Ovary (tissue), 9 donors: ENCODE measurements around the gene ROBO4. TPM values are rescaled to one million over a fixed set of nuclear protein-coding genes. Genes with fewer than 3 reads are reported as not detected.
A peak's percentile ranks its signal among the peaks of the same experiment; 100 is the strongest.

Experiments
- DNase-seq, 5 donors: peaks; one replicate each; pipeline ENCODE4 v3.0.0-alpha.2; 2019 to 2020
- H3K27ac ChIP-seq, 2 donors: fragments of 200-600 bp; one replicate each; pipeline versions ENCODE4 v1.5.1 to v1.8.0; 2019 to 2022
- H3K27me3 ChIP-seq: fragments of 200-600 bp; one replicate; pipeline ENCODE4 v1.8.0; 2022
- H3K36me3 ChIP-seq: fragments of 200-600 bp; sonication (generic); one replicate; pipeline ENCODE4 v1.5.1; 2019
- H3K4me1 ChIP-seq: one replicate; pipeline ENCODE4 v1.8.1; 2013; ENCODE audit warnings: mild to moderate bottlenecking, moderate library complexity; ENCODE audit not compliant: insufficient read depth
- H3K4me3 ChIP-seq: fragments of 200-600 bp; sonication (generic); one replicate; pipeline ENCODE4 v1.5.1; 2017
- H3K9me3 ChIP-seq, 2 donors: fragments of 200-600 bp in 1 of 2; sonication (generic) in 1 of 2; one replicate each; pipeline versions ENCODE4 v1.5.1 to v1.8.1; 2013 to 2019; ENCODE audit warnings: mild to moderate bottlenecking in 1 of 2, moderate library complexity in 1 of 2
- CTCF ChIP-seq, 3 donors: fragments of 450-650 bp in 2 of 3; fragments of 200-600 bp in 1 of 3; IDR thresholded peaks; one replicate each; pipeline versions ENCODE4 v1.5.1 to v1.8.0; 2016 to 2022; ENCODE audit warnings: antibody characterized with exemption in 3 of 3, mild to moderate bottlenecking in 1 of 3
- EP300 ChIP-seq: sonication (generic); formaldehyde crosslinking; IDR thresholded peaks from one replicate; pipeline ENCODE4 v1.6.1; 2017; ENCODE audit warnings: antibody characterized with exemption
- POLR2A ChIP-seq: fragments of 450-650 bp; IDR thresholded peaks from one replicate; pipeline ENCODE4 v1.6.1; 2017; ENCODE audit warnings: antibody characterized with exemption, mild to moderate bottlenecking, moderate library complexity
- WGBS, 3 donors: extraction: QIAGEN DNeasy Blood & Tissue Kit in 1 of 3; methylation state at CpG; one replicate each; pipeline versions ENCODE4 v1.1.5 to v1.1.7; 2013 to 2017; 5-methylcytosine and 5-hydroxymethylcytosine counted together
- intact Hi-C, 4 donors: fragments of 100-400 bp; cut with DNase I; formaldehyde crosslinking; loops; one replicate each; pipeline versions ENCODE4 v1.11.0 to v1.15.1; 2022 to 2023
- polyA plus RNA-seq, 2 donors: library from polyadenylated mRNA; stranded (reverse); fragments of 200-250 nt in 1 of 2; fragments of 350-450 nt in 1 of 2; fragmentation: Illumina TruSeq in 1 of 2; extraction: RNeasy Lipid Tissue Mini Kit (QIAGEN cat#74804) in 1 of 2; gene quantifications; one replicate each; pipeline ENCODE4 v1.2.3, GENCODE V29; 2013 to 2014
- total RNA-seq, 7 donors: library from RNA; depleted of rRNA in 2 of 7; stranded (reverse); fragments of >200 nt in 2 of 7; fragmentation: NEBNext Ultra II Directional in 3 of 7; extraction: Animal tissue kit (Norgen Biotek cat#: 25700) in 3 of 7; gene quantifications; one replicate each; pipeline versions ENCODE4 v1.1.0 to v1.2.4, GENCODE V29; 2016 to 2023
- donor health status: DM: no; HTN: no; CAD: no; lungs with moderate emphysema.
- donor health status: DM: no; HTN: no; CAD: no.
- donor health status: Bipolar disorder and iron deficiency.
- donor health status: DM: yes; HTN: yes; CAD: no.
- donor health status: DM: no; HTN: no; CAD: no.
- donor health status: DM: yes; HTN: yes; CAD: no.

The ROBO4 gene
- total and polyA plus RNA-seq, 9 donors, result 5.9 to 22.0 (median 10.0) TPM

DNA sequence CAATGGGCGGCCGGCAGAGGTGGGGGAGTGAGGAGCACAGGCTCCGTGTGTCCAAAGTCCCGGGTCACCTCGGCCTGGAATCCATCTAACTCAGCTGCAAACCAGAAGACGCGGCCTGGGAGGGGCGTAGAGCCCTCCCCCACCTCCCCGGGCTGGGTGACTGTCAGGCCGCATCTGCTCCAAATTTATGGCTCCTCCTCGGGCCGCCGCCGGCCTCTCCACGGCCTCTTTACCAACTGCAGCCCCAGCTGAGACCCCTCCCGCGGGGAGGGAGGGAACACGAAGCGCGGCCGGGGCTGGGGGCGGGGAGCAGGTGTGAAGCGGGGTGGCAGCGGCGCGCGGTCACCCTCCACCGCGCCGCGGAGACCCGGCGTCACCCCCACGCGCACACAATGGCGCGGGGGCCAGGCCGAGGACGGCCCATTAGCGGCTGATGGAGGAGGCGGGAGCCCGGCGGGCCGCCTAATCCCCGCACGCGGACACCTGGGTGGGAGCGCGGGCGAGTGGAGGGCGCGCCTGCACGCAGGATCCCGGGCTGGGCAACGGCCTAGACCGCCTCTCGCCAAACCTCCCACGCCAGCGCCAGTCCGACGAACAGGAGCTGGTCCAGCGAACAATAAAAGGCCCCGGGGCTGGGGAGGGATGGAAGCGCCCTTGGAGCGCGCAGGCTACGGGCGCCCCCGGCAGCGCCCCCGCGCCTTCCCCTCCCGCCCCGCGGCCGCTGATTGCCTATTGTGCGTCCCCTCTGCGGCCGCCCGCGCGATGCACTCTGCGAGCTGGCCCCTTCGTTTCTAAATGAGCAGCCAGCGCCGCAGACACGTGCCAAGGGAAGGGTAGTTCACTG lies 58.3 kb downstream of the ROBO4 start:
- TF ChIP-seq EP300, result no peak
- TF ChIP-seq POLR2A, result no peak
- no peak for TF ChIP-seq CTCF (IDR thresholded peaks at IDR 0.05)
- Histone ChIP-seq H3K36me3 (no peaks in the 10 kb centered on the region), H3K27ac (no peak overlapping the region), H3K4me3 (peak overlapping the region; percentile 4), H3K9me3 (no peaks in the 10 kb centered on the region), H3K4me1 (peaks cover 6% of the 10 kb centered on the region), H3K27me3 (peaks cover 9% of the 10 kb centered on the region)
- intact Hi-C loops, result loop anchor here in 2 of 4 donors (5.0 kb wide), 2 partner anchors 77 to 167 kb away; partner anchors contain the start of genes ESAM (in 1 of the 2), SIAE (in 1 of the 2) and SPA17 (in 1 of the 2)
- WGBS, 3 donors, result 0 to 2% (median 1%) methylated on average over 54 to 87 of the region's 87 CpGs
- DNase-seq, result peak in 1 of 5 donors; percentile 40

- WGBS, 3 donors, result 32 to 40% (median 38%) methylated on average over 5 of the region's 5 CpGs
- no peaks in the 10 kb centered on the region for H3K36me3 ChIP-seq
- H3K27ac ChIP-seq, result no peak overlapping the region
- no peak for TF ChIP-seq POLR2A
- no peak for TF ChIP-seq CTCF (IDR thresholded peaks at IDR 0.05)
- TF ChIP-seq EP300, result no peak
- peaks cover 9% of the 10 kb centered on the region for H3K27me3 ChIP-seq
- DNase-seq, result no peak
- intact Hi-C loops, result loop anchor here in 2 of 4 donors (5.0 kb wide), 2 partner anchors 76 to 166 kb away; partner anchors contain the start of genes ESAM (in 1 of the 2), SIAE (in 1 of the 2) and SPA17 (in 1 of the 2)
- peaks cover 6% of the 10 kb centered on the region for H3K4me1 ChIP-seq
- H3K9me3 ChIP-seq, result no peaks in the 10 kb centered on the region
- H3K4me3 ChIP-seq, result no peak overlapping the region
Measured at GRCh38 chr11:124838805-124839127, 58.9 kb downstream of the ROBO4 start.

DNA sequence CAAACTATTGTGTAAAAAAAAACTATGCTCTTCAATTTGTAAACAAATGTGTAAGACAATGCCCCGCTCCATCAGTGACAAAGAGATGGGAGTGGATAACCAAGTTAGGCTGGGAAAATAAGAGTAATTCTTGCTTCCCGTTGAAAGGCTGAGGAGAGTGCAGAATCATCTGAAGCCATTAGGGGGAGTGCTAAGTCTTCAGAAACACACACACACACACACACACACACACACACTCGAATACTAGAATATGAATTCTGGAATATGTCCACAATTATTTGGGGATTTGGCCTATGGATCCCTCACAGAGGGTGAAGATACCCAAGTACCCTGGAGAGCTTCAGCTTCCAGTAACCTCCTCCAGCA lies 60.2 kb downstream of the ROBO4 start:
- peaks cover 9% of the 10 kb centered on the region for H3K27me3 ChIP-seq
- intact Hi-C loops, result loop anchor here in 2 of 4 donors (2.0 to 5.0 kb wide), 3 partner anchors 75 to 169 kb away; partner anchors contain the start of genes ESAM (in 1 of the 2), SIAE (in 1 of the 2) and SPA17 (in 1 of the 2)

GRCh38 chr11:124835918-124836317 lies 61.7 kb downstream of the ROBO4 start:
- no peak for DNase-seq
- H3K9me3 ChIP-seq, result no peaks in the 10 kb centered on the region
- H3K4me3 ChIP-seq, result no peak overlapping the region
- WGBS, 3 donors, result 82 to 87% (median 87%) methylated on average over 8 of the region's 8 CpGs
- no peaks in the 10 kb centered on the region for H3K36me3 ChIP-seq
- intact Hi-C loops, result loop anchor here in 2 of 4 donors (2.0 to 5.0 kb wide), 3 partner anchors 74 to 167 kb away; partner anchors contain the start of genes ESAM (in 1 of the 2), SIAE (in 1 of the 2) and SPA17 (in 1 of the 2)
- peaks cover 6% of the 10 kb centered on the region for H3K4me1 ChIP-seq
- H3K27me3 ChIP-seq, result peaks cover 6% of the 10 kb centered on the region
- H3K27ac ChIP-seq, result no peak overlapping the region
- TF ChIP-seq EP300, result no peak
- no peak for TF ChIP-seq POLR2A
- TF ChIP-seq CTCF (IDR thresholded peaks at IDR 0.05), result no peak

More for the DNA sequence above, 60.2 kb downstream of the ROBO4 start:
- WGBS, 3 donors, result 20 to 27% (median 27%) methylated on average over 3 of the region's 3 CpGs
- Histone ChIP-seq H3K36me3 (no peaks in the 10 kb centered on the region), H3K4me1 (peaks cover 6% of the 10 kb centered on the region), H3K9me3 (no peaks in the 10 kb centered on the region), H3K4me3 (no peak overlapping the region), H3K27ac (no peak overlapping the region)
- DNase-seq, result no peak
- TF ChIP-seq POLR2A (no peak), EP300 (no peak), CTCF (IDR thresholded peaks at IDR 0.05) (no peak)
